Lower leg skin (tissue), 4 donors: ENCODE measurements around the gene NOTCH2. TPM values are rescaled to one million over a fixed set of nuclear protein-coding genes. Genes with fewer than 3 reads are reported as not detected.
"Not testable (repeated sequence)": the region's sequence is repeated elsewhere in the genome, so short reads cannot be mapped to it uniquely, and the experiment has no call there.

Experiments
- DNase-seq, 2 donors: peaks; one replicate each; pipeline ENCODE4 v3.0.0-alpha.2; 2019; ENCODE audit warnings: low spot score in 2 of 2
- H3K4me3 ChIP-seq: fragments of 200-600 bp; sonication (generic); 2 replicates; pipeline ENCODE4 v1.5.1; 2017; ENCODE audit warnings: mild to moderate bottlenecking, low read depth; ENCODE audit not compliant: poor library complexity, severe bottlenecking
- WGBS, 2 donors: methylation state at CpG; one replicate each; pipeline ENCODE4 v1.1.5; 2018; 5-methylcytosine and 5-hydroxymethylcytosine counted together
- intact Hi-C: fragments of 100-400 bp; cut with DNase I; formaldehyde crosslinking; loops from one replicate; pipeline ENCODE4 v1.15.0; 2023; ENCODE audit warnings: low total_unique reads
- total RNA-seq, 4 donors: library from RNA; depleted of rRNA; stranded (reverse); fragments of >200 nt; gene quantifications; one replicate each; pipeline ENCODE4 v1.1.0, GENCODE V29; 2016

Gene NOTCH2
- 100 to 1,000 TPM; 102 to 169 (median 132) TPM for total RNA-seq

DNA sequence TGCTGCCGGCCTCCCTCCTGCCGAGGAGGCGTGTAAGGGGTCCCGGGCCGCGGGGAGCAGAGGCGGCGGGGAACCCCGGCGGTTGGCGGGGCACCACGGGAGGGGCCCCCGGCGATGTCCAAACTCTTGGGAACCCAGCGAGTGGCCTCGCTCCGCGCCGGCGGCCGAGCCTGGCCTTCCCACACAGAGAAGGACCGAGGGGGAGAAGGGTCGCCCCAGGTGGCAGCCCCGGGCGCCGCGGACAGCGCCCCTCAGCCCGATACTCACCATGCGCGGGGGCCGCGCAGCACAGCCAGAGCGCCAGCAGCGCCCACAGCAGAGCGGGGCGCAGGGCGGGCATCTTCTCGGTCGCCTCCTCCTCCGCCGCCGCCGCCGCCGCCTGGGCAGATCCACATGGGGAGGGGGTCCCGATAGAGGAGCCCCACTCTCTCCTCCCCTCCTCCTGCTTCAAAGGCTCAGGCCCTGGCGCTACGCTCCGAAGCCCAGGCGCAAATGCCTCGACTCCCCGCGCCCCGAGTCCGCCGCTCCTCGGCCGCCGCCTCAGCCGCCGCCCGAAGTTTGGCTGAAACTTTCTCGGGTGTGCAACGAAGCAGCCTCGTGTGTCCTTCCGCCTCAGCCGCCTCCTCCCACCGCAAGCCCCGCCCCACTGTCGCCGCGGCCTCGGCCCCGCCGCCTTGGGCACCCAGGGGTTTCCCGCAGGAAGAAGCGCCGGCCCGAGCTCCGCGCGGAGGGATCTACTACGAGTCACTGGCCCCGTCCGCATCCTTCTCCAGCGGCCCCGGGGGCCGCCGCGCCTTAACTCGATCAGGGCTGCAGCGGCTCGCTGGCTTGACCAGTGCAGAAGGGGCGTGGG lies at the start of gene NOTCH2:
TSS of gene NOTCH2 (minus strand) at position 596 of the 853 bp plus-strand sequence. CDS start at position 340, 256 bp downstream.
- WGBS, 2 donors: 3% methylated on average over 15 of the region's 95 CpGs; no CpG with 5 or more reads in 1 of the 2 donors
- intact Hi-C loops: not testable (repeated sequence)
- H3K4me3 ChIP-seq: peak within 1 kb of the TSS; percentile 65
- DNase-seq: peak; percentile 47 to 89

GRCh38 chr1:120117371-120118177 lies 48.1 kb upstream of the NOTCH2 start:
- intact Hi-C loops, H3K4me3 ChIP-seq: not testable (repeated sequence)
- 48 to 55% methylated on average over 2 of the region's 4 CpGs for WGBS, 2 donors
- peak in 1 of 2 donors; percentile 38 for DNase-seq

DNA sequence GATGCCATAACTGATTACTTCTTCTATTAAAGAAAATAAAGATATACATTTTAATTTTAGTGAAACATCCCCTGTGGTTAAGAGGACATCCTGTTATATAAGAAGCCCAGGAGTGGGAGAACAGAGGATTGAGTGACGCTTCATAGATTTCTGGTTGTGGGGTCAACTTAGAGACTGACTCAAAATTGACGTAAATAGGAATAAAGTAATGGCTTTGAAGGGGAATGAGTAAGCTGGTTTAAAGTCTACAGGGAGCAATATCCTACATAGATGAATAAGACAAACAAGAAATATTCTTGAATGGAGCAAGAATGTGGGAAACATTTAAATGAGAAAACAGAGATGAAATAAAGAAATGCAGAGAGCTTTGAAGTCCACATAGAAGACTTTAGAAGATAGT lies 46.6 kb upstream of the NOTCH2 start:
- H3K4me3 ChIP-seq, intact Hi-C loops, DNase-seq: not testable (repeated sequence)
- WGBS, 2 donors: 86 to 94% methylated on average over 2 of the region's 2 CpGs

GRCh38 chr1:120113134-120113533 lies 43.7 kb upstream of the NOTCH2 start:
- intact Hi-C loops, DNase-seq, H3K4me3 ChIP-seq: not testable (repeated sequence)
- WGBS, 2 donors: 80% methylated on average over 2 of the region's 3 CpGs; no CpG with 5 or more reads in 1 of the 2 donors

DNA sequence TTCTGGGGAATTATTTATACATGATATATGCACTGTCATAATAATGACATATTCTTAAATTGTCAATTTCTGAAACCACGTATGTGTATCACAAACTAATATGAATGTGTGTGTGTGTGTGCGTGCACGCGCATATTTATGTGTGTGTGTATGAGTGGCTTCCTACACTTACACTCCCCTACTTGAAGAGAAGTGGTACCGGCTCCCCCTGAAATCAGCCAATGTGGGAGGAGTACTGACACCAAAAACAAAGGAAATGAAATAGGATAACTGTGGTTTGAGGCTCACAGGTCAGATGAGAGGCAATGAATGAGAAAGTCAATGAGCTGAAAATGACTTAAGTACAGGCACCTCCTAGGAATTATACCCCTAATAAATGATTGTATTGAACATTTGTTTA lies 42.8 kb upstream of the NOTCH2 start:
- not testable (repeated sequence) for DNase-seq
- 87 to 91% methylated on average over 5 of the region's 5 CpGs for WGBS, 2 donors

DNA sequence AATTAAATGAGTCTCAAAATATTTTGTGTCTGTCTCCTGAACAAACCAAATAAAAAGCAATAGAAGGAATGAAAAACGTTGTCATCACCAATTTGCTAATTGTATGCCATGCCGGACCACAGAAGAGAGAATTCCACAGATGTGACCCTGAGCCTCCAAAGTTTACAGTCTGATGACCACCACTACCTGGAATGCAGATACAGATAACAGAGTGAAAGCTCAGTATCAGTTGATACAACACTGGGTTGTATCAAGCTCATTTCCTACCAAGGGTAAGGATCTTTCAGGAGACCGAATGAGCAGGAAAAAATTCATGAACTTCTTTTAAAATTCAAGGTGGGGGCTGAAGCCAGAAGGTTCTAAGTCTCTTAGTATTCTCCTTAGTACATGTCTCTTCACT lies 42.3 kb upstream of the NOTCH2 start:
- H3K4me3 ChIP-seq, DNase-seq, intact Hi-C loops: not testable (repeated sequence)
- WGBS, 2 donors: 40% methylated on average over 1 of the region's 3 CpGs; no CpG with 5 or more reads in 1 of the 2 donors

More for the DNA sequence above, 42.8 kb upstream of the NOTCH2 start:
- H3K4me3 ChIP-seq, intact Hi-C loops: not testable (repeated sequence)

DNA sequence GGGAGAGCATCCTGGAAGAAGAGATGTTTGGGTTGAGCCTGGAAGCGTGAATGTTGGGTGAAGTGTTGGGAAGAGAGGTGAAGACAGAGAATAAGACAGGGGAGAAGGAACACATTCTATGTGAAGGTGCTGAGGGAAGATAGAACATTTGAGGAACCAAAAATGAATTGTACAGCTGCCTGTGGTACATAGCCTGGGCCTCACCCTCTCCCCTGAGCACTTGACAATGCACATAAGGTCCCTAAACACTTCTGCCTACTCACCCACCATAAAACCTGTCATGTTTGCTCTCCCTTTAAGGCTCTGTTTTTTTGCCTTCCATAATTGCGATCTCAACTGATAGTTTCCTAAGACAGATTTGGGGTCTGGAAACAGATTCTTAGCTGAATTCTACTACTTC lies 41.5 kb upstream of the NOTCH2 start:
- WGBS, 2 donors: 100% methylated on average over 1 of the region's 2 CpGs
- intact Hi-C loops, DNase-seq, H3K4me3 ChIP-seq: not testable (repeated sequence)

- H3K4me3 ChIP-seq, intact Hi-C loops, DNase-seq: not testable (repeated sequence)
- 91 to 98% methylated on average over 6 to 7 of the region's 9 CpGs for WGBS, 2 donors
Measured at GRCh38 chr1:120109656-120110055, 40.2 kb upstream of the NOTCH2 start.

GRCh38 chr1:120109180-120109579 lies 39.7 kb upstream of the NOTCH2 start:
- DNase-seq, H3K4me3 ChIP-seq, intact Hi-C loops: not testable (repeated sequence)
- WGBS, 2 donors: 94 to 96% methylated on average over 10 of the region's 10 CpGs

DNA sequence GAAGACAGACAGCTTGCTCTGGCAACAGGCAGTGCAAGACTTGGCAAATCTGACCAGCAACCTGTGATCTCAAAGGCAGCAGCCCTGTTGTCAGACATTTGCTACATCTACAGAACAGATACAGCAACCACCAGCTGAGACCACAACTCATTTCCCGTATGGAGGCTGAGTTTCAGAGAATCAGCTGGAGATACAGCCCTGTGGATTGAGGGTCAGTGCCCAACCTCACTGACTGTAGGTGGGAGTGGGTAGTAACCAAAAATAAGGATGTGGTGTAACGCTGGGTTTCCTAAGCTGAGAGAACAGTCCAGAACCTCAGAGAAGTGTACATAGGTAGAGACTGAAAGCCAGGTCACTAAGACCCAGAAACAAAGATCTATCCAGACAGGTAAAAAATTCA lies 35.8 kb upstream of the NOTCH2 start:
- intact Hi-C loops, H3K4me3 ChIP-seq, DNase-seq: not testable (repeated sequence)
- WGBS, 2 donors: 83 to 94% methylated on average over 1 of the region's 2 CpGs

DNA sequence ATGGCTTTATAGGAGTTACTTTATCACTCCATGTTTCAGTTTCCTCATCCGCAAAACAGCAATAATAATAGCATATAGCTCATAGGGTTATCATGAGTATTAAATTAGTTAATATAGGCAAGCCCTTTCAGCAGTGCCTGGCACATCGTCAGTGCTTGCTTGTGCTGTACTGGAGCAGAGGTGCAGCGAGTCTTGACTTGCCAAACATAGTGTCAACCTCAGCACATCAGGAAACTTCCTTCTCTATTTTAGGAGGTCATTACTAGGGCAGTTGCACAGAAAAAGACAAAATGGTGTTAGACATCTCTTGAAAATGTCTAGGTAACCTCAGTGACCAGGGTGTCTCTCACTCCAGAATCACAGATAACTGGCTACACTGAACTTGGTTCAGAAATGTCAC lies 34.3 kb upstream of the NOTCH2 start:
- H3K4me3 ChIP-seq, DNase-seq, intact Hi-C loops: not testable (repeated sequence)
- WGBS, 2 donors: no CpG with 5 or more reads among the region's 3 CpGs

DNA sequence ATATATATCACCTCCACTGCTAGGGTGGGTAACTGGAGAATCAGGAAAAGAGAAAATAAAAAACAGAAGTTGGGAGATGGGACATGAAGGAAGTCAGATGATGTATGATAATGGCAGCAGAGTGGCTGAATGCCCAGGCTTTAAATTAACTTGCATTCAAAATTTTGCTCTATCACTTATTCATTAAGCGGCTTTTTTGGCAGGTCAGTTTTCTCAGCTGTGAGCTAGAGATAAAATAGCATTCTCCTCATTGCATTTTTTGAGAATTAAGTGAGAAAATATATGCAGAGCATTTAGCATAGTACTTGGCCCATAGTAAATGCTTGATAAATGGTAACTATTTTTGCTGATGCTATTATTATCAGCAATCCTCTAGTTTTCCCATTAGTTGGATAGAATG lies 32.1 kb upstream of the NOTCH2 start:
- intact Hi-C loops, DNase-seq, H3K4me3 ChIP-seq: not testable (repeated sequence)
- 80 to 87% methylated on average over 1 of the region's 1 CpG for WGBS, 2 donors

GRCh38 chr1:120100590-120100989 lies 31.1 kb upstream of the NOTCH2 start:
- intact Hi-C loops, H3K4me3 ChIP-seq, DNase-seq: not testable (repeated sequence)
- WGBS, 2 donors: no CpG with 5 or more reads among the region's 1 CpG

DNA sequence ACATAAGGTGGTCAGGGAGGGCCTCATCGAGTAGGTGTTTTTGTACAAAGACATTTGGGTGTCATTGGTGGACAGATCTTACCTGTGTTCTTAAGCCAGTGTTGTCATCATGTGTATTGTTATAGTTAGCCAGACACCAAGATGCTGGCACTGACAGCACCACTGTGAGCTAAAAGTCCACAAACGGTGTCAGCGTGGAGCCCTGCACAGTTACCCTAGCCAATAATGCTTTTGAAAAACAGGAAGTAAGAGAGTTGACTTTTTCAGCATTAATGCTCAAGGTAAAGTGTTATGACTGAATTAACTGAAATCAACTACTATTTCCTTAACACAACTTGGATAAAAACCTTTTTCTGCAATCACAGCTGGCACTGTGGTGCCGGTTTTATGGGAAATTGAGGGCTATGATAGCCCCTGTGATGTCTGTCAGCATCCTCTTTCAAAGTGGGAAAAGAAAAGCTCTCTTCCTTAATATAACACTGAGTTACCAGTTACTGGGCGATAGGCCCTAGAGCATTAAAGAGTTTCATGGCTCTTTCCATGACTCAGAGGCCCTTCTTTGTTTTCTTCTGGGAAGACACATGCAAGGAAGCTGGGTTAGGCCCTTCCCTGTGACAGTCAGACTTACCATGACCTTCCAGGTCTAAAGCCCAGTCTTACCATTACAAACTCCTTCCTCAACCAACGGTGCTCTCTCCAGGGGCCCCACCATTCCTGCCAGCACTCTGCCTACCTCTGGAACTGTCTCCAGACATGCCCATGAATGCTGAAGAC lies 29.7 kb upstream of the NOTCH2 start:
- WGBS, 2 donors: 79 to 100% methylated on average over 1 of the region's 6 CpGs
- intact Hi-C loops, H3K4me3 ChIP-seq, DNase-seq: not testable (repeated sequence)
